HCT116 (cell line): ENCODE results near the gene COPA. TPM values are rescaled to one million over a fixed set of nuclear protein-coding genes. Genes with fewer than 3 reads are reported as not detected.

Source experiments
- ATAC-seq: fragments of 200-7000 bp; cut with Tn5 transposase; 2 replicates; pipeline ENCODE4 v1.9.1; 2020; ENCODE audit warnings: mild to moderate bottlenecking, moderate library complexity
- BruUV-seq: library from RNA; stranded (reverse); fragments of 400-500 nt; replicated peaks from 2 replicates; lab custom pipeline; 2021; lab: Mats Ljungman, UMichigan
- CTCF ChIA-PET: fragments of 300-600 bp; sonication (Branson Sonifier 250); formaldehyde crosslinking; loops from one replicate; lab custom pipeline; 2021; ENCODE audit warnings: antibody characterized with exemption; lab: Charles Lee
- POLR2A ChIA-PET: fragments of 300-600, 350-600 bp; sonication (Branson Sonifier 250); formaldehyde crosslinking; loops from one replicate; lab custom pipeline; 2021; ENCODE audit warnings: antibody characterized with exemption; lab: Charles Lee
- RAD21 ChIA-PET, 2 experiments: fragments of 300-600 bp; sonication (Branson Sonifier 250); formaldehyde crosslinking; loops; one replicate each; lab custom pipeline; 2023; ENCODE audit warnings: low total read pairs in 2 of 2; ENCODE audit not compliant: uncharacterized antibody in 2 of 2, unreplicated experiment in 2 of 2, low non-redundant PET in 1 of 2; lab: Charles Lee
- DNase-seq: peaks from one replicate; pipeline ENCODE4 v3.0.0-alpha.2; 2010; ENCODE audit warnings: low read depth, low spot score
- H2AFZ ChIP-seq: fragments of 200-600 bp; shearing (Covaris generic), sonication (generic); 2 replicates; pipeline ENCODE4 v1.6.1; 2017; ENCODE audit warnings: low read depth, mixed run types, mixed read lengths, antibody characterized with exemption, low read length; ENCODE audit not compliant: poor library complexity, severe bottlenecking
- H3K27ac ChIP-seq: 2 replicates; pipeline ENCODE4 v1.5.1; 2012; ENCODE audit warnings: low read depth, low read length
- H3K27me3 ChIP-seq: fragments of 200-600 bp; sonication (generic); 2 replicates; pipeline ENCODE4 v1.6.1; 2016; ENCODE audit warnings: mixed run types, low read length, mixed read lengths; ENCODE audit not compliant: insufficient read depth
- H3K36me3 ChIP-seq, 2 experiments: fragments of 200-500 bp in 1 of 2; fragments of 200-600 bp in 1 of 2; sonication (Bioruptor generic) in 1 of 2; sonication (generic) in 1 of 2; 2 replicates each; pipeline versions ENCODE4 v1.5.1 to v1.6.1; 2014 to 2016; ENCODE audit warnings: low read length in 2 of 2, inconsistent platforms in 1 of 2, mixed read lengths in 1 of 2, mixed run types in 1 of 2; ENCODE audit not compliant: insufficient read depth in 2 of 2, control insufficient read depth in 1 of 2
- H3K4me1 ChIP-seq, 2 experiments: fragments of 200-600 bp in 1 of 2; sonication (generic) in 1 of 2; 2 replicates each; pipeline versions ENCODE4 v1.5.1 to v1.6.1; 2012 to 2017; ENCODE audit warnings: low read length in 2 of 2, inconsistent platforms in 1 of 2, mild to moderate bottlenecking in 1 of 2, mixed read lengths in 1 of 2, mixed run types in 1 of 2, moderate library complexity in 1 of 2; ENCODE audit not compliant: insufficient read depth in 2 of 2, control insufficient read depth in 1 of 2
- H3K4me2 ChIP-seq: fragments of 200-600 bp; sonication (generic); 2 replicates; pipeline ENCODE4 v1.6.1; 2017; ENCODE audit warnings: mixed run types, low read length, mixed read lengths
- H3K4me3 ChIP-seq, 2 experiments: fragments of 200-600 bp in 1 of 2; sonication (generic) in 1 of 2; replicated peaks in 1 of 2; 2 replicates each; pipeline ENCODE4 v1.5.1; 2011 to 2016; ENCODE audit warnings: low read length in 2 of 2, control low read depth in 1 of 2, low read depth in 1 of 2, mild to moderate bottlenecking in 1 of 2, mixed read lengths in 1 of 2, mixed run types in 1 of 2
- H3K79me2 ChIP-seq: fragments of 200-600 bp; sonication (generic); 2 replicates; pipeline ENCODE4 v1.6.1; 2017; ENCODE audit warnings: mild to moderate bottlenecking, mixed run types, low read length, moderate library complexity, mixed read lengths; ENCODE audit not compliant: insufficient read depth
- H3K9ac ChIP-seq: fragments of 200-600 bp; sonication (generic); 2 replicates; pipeline ENCODE4 v1.6.1; 2016; ENCODE audit warnings: low read length, mixed read lengths
- H3K9me2 ChIP-seq: fragments of 200-600 bp; sonication (generic), shearing (Covaris generic); 2 replicates; pipeline ENCODE4 v1.6.1; 2017; ENCODE audit warnings: mixed run types, mild to moderate bottlenecking, moderate library complexity; ENCODE audit not compliant: insufficient read depth
- H3K9me3 ChIP-seq, 2 experiments: fragments of 200-500 bp in 1 of 2; fragments of 200-600 bp in 1 of 2; sonication (Bioruptor generic) in 1 of 2; sonication (generic) in 1 of 2; 2 replicates each; pipeline ENCODE4 v1.6.1; 2014 to 2017; ENCODE audit warnings: low read length in 2 of 2, mixed read lengths in 2 of 2, inconsistent platforms in 1 of 2, low read depth in 1 of 2, mild to moderate bottlenecking in 1 of 2, mixed run types in 1 of 2, moderate library complexity in 1 of 2; ENCODE audit not compliant: control insufficient read depth in 1 of 2, insufficient read depth in 1 of 2
- H4K20me1 ChIP-seq: fragments of 200-600 bp; sonication (generic), shearing (Covaris generic); 2 replicates; pipeline ENCODE4 v1.6.1; 2017; ENCODE audit warnings: mixed run types, mild to moderate bottlenecking, moderate library complexity; ENCODE audit not compliant: insufficient read depth
- CBX3 ChIP-seq: IDR thresholded peaks from 2 replicates; pipeline ENCODE4 v1.6.1; 2012; ENCODE audit warnings: low read depth
- EZH2 ChIP-seq: fragments of 200-600 bp; sonication (generic); IDR thresholded peaks from 2 replicates; pipeline ENCODE4 v1.6.1; 2017; ENCODE audit warnings: antibody characterized with exemption, mixed run types
- RAD21 ChIP-seq: IDR thresholded peaks from 2 replicates; pipeline ENCODE4 v1.6.1; 2012; ENCODE audit warnings: low read depth, mild to moderate bottlenecking
- SIN3A ChIP-seq: IDR thresholded peaks from 2 replicates; pipeline ENCODE4 v1.6.1; 2012; ENCODE audit warnings: low read depth
- SP1 ChIP-seq: IDR thresholded peaks from 2 replicates; pipeline ENCODE4 v1.6.1; 2012; ENCODE audit warnings: low read depth
- SRF ChIP-seq: IDR thresholded peaks from 2 replicates; pipeline ENCODE4 v1.6.1; 2012; ENCODE audit warnings: low read depth
- ZBTB33 ChIP-seq: IDR thresholded peaks from 2 replicates; pipeline ENCODE4 v1.6.1; 2011; ENCODE audit warnings: mild to moderate bottlenecking, low read length, moderate library complexity; ENCODE audit not compliant: insufficient replicate concordance; ENCODE audit errors: extremely low read depth
- ZFX ChIP-seq: fragments of 450-650 bp; IDR thresholded peaks from 2 replicates; pipeline ENCODE4 v1.6.1; 2017
- intact Hi-C: fragments of 100-400 bp; cut with micrococcal nuclease; formaldehyde crosslinking; loops from 2 replicates; pipeline ENCODE4 v1.10.0; 2022
- total RNA-seq: library from RNA; stranded (reverse); gene quantifications from one replicate; pipeline ENCODE4 v1.2.1, GENCODE V29; 2021; ENCODE audit not compliant: unreplicated experiment
- TF ChIP-seq, protein P1 (sequence below): IDR thresholded peaks from 2 replicates; pipeline ENCODE4 v1.6.1; 2012; ENCODE audit warnings: low read depth

COPA gene
- total RNA-seq, 1 experiment from 2014 or later = 132 TPM

- intact Hi-C loops = no loop called here
- no peak for ATAC-seq
- no peak overlapping the region for H3K4me2 ChIP-seq
These were observed 16.6 kb upstream of the COPA start for GRCh38 chr1:160359559-160360226.

More at GRCh38 chr1:160359559-160360226, 16.6 kb upstream of the COPA start:
- Histone ChIP-seq H3K4me3 (no peak overlapping the region), H3K9me3 (no peaks in the 10 kb centered on the region), H2AFZ (no peak overlapping the region), H3K27me3 (no peaks in the 10 kb centered on the region), H3K9me2 (no peaks in the 10 kb centered on the region), H4K20me1 (no peaks in the 10 kb centered on the region), H3K36me3 (peaks cover 14 to 21% of the 10 kb centered on the region in 2 experiments; a peak in 3 of 4 replicates), H3K79me2 (no peaks in the 10 kb centered on the region), H3K27ac (no peak overlapping the region), H3K9ac (no peak overlapping the region), H3K4me1 (no peaks in the 10 kb centered on the region)
- ChIA-PET POLR2A (no interaction called here), RAD21 (no interaction called here), CTCF (no interaction called here)
- no peak for DNase-seq
- BruUV-seq = no TSS peak
- TF ChIP-seq CBX3 (no peak), EZH2 (no peak), SP1 (no peak), SIN3A (no peak), SRF (no peak), RAD21 (no peak), ZBTB33 (no peak), ZFX (no peak)
- TF ChIP-seq, protein P1, sequence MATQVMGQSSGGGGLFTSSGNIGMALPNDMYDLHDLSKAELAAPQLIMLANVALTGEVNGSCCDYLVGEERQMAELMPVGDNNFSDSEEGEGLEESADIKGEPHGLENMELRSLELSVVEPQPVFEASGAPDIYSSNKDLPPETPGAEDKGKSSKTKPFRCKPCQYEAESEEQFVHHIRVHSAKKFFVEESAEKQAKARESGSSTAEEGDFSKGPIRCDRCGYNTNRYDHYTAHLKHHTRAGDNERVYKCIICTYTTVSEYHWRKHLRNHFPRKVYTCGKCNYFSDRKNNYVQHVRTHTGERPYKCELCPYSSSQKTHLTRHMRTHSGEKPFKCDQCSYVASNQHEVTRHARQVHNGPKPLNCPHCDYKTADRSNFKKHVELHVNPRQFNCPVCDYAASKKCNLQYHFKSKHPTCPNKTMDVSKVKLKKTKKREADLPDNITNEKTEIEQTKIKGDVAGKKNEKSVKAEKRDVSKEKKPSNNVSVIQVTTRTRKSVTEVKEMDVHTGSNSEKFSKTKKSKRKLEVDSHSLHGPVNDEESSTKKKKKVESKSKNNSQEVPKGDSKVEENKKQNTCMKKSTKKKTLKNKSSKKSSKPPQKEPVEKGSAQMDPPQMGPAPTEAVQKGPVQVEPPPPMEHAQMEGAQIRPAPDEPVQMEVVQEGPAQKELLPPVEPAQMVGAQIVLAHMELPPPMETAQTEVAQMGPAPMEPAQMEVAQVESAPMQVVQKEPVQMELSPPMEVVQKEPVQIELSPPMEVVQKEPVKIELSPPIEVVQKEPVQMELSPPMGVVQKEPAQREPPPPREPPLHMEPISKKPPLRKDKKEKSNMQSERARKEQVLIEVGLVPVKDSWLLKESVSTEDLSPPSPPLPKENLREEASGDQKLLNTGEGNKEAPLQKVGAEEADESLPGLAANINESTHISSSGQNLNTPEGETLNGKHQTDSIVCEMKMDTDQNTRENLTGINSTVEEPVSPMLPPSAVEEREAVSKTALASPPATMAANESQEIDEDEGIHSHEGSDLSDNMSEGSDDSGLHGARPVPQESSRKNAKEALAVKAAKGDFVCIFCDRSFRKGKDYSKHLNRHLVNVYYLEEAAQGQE = no peak
